Large intestine (tissue), 12 donors: ENCODE data around the gene SFXN3. TPM values are rescaled to one million over a fixed set of nuclear protein-coding genes. Genes with fewer than 3 reads are reported as not detected.

Experiments used
- DNase-seq, 2 donors: peaks; one replicate each; pipeline versions ENCODE4 v3.0.0 to v3.0.0-alpha.2; 2013
- H3K27ac ChIP-seq: one replicate; pipeline ENCODE4 v1.5.1; 2013; ENCODE audit warnings: low read length
- H3K27me3 ChIP-seq: 2 replicates; pipeline ENCODE4 v1.6.1; 2013; ENCODE audit warnings: low read length; ENCODE audit not compliant: control insufficient read depth, insufficient read depth
- H3K36me3 ChIP-seq: 2 replicates; pipeline ENCODE4 v1.6.1; 2013; ENCODE audit warnings: low read length; ENCODE audit not compliant: control insufficient read depth, insufficient read depth
- H3K4me1 ChIP-seq: one replicate; pipeline ENCODE4 v1.6.1; 2013; ENCODE audit warnings: low read length; ENCODE audit not compliant: control insufficient read depth, insufficient read depth
- H3K4me3 ChIP-seq: one replicate; pipeline ENCODE4 v1.5.1; 2013; ENCODE audit warnings: low read length
- H3K9me3 ChIP-seq: one replicate; pipeline ENCODE4 v1.6.1; 2013; ENCODE audit warnings: mild to moderate bottlenecking, low read depth, low read length, moderate library complexity; ENCODE audit not compliant: control insufficient read depth
- WGBS: methylation state at CpG from one replicate; pipeline ENCODE4 v1.1.5; 2013; ENCODE audit warnings: low lambda C conversion rate; ENCODE audit not compliant: insufficient coverage; 5-methylcytosine and 5-hydroxymethylcytosine counted together
- long read RNA-seq, 11 donors: transcript quantifications; one replicate each; lab custom pipeline, GENCODE V29; 2026
- polyA plus RNA-seq: library from polyadenylated mRNA; unstranded; fragments of 120-200 nt; gene quantifications from one replicate; pipeline ENCODE4 v1.2.1, GENCODE V29; 2013

The SFXN3 gene
- polyA plus RNA-seq: 274 TPM
- long read RNA-seq, donor 1, transcript SFXN3-202 (12 exons, 3,098 nt): major isoform, 6 of 7 reads
- long read RNA-seq, donor 1, partial matches to known transcripts: 0 of 7 reads
- long read RNA-seq, donor 1, other reads (novel, unspliced or antisense): 0 of 7 reads
- long read RNA-seq, donor 2, transcript SFXN3-205 (3 exons, 2,541 nt): major isoform, 8 of 26 reads
- long read RNA-seq, donor 2, transcript SFXN3-202 (12 exons, 3,098 nt): minor isoform, 7 of 26 reads
- long read RNA-seq, donor 2, partial matches to known transcripts: 9 of 26 reads
- long read RNA-seq, donor 2, other reads (novel, unspliced or antisense): 0 of 26 reads
- long read RNA-seq, donor 3: 0 reads
- long read RNA-seq, donor 4, partial matches to known transcripts: 0 of 1 reads
- long read RNA-seq, donor 4, other reads (novel, unspliced or antisense): 0 of 1 reads
- long read RNA-seq, donor 5, transcript SFXN3-202 (12 exons, 3,098 nt): major isoform, 5 of 5 reads
- long read RNA-seq, donor 5, partial matches to known transcripts: 0 of 5 reads
- long read RNA-seq, donor 5, other reads (novel, unspliced or antisense): 0 of 5 reads
- long read RNA-seq, donor 6, transcript SFXN3-205 (3 exons, 2,541 nt): minor isoform, 9 of 277 reads
- long read RNA-seq, donor 6, transcript SFXN3-202 (12 exons, 3,098 nt): major isoform, 11 of 277 reads
- long read RNA-seq, donor 6, partial matches to known transcripts: 256 of 277 reads
- long read RNA-seq, donor 6, other reads (novel, unspliced or antisense): 0 of 277 reads
- long read RNA-seq, donor 7, partial matches to known transcripts: 0 of 2 reads
- long read RNA-seq, donor 7, other reads (novel, unspliced or antisense): 0 of 2 reads
- long read RNA-seq, donor 8, partial matches to known transcripts: 6 of 16 reads
- long read RNA-seq, donor 8, other reads (novel, unspliced or antisense): 0 of 16 reads
- long read RNA-seq, donor 9, partial matches to known transcripts: 132 of 140 reads
- long read RNA-seq, donor 9, other reads (novel, unspliced or antisense): 0 of 140 reads
- long read RNA-seq, donor 10, transcript SFXN3-202 (12 exons, 3,098 nt): major isoform, 5 of 200 reads
- long read RNA-seq, donor 10, partial matches to known transcripts: 192 of 200 reads
- long read RNA-seq, donor 10, other reads (novel, unspliced or antisense): 0 of 200 reads
- long read RNA-seq, donor 11, transcript SFXN3-202 (12 exons, 3,098 nt): major isoform, 7 of 18 reads
- long read RNA-seq, donor 11, partial matches to known transcripts: 8 of 18 reads
- long read RNA-seq, donor 11, other reads (novel, unspliced or antisense): 0 of 18 reads

GRCh38 chr10:101031128-101031795 is at the start of gene SFXN3, which contains the start of gene PDZD7:
SFXN3 (plus strand) TSS chr10:101031234; CDS start chr10:101034695, 3,461 bp downstream.
PDZD7 (minus strand) TSS chr10:101031129; CDS start chr10:101030219, 910 bp downstream.
- Histone ChIP-seq H3K9me3 (no peaks in the 10 kb centered on the region), H3K4me3 (peak within 1 kb of the TSS; percentile 86), H3K36me3 (peaks cover 16% of the 10 kb centered on the region), H3K4me1 (peaks cover 54% of the 10 kb centered on the region), H3K27me3 (peaks cover 3% of the 10 kb centered on the region), H3K27ac (peak within 1 kb of the TSS; percentile 99)
- DNase-seq: peak; percentile 90 to 97
- WGBS: no CpG with 5 or more reads among the region's 38 CpGs

GRCh38 chr10:100982916-100983830 is 47.9 kb upstream of the SFXN3 start:
- peaks cover 23% of the 10 kb centered on the region for H3K4me1 ChIP-seq
- no peak overlapping the region for H3K4me3 ChIP-seq
- no peak overlapping the region for H3K27ac ChIP-seq
- H3K36me3 ChIP-seq: peaks cover 74% of the 10 kb centered on the region
- WGBS: 100% methylated on average over 1 of the region's 24 CpGs
- no peaks in the 10 kb centered on the region for H3K27me3 ChIP-seq
- H3K9me3 ChIP-seq: no peaks in the 10 kb centered on the region
- no peak for DNase-seq

- H3K27me3 ChIP-seq: no peaks in the 10 kb centered on the region
- H3K4me1 ChIP-seq: peaks cover 26% of the 10 kb centered on the region
- no peak overlapping the region for H3K27ac ChIP-seq
- no CpG with 5 or more reads among the region's 13 CpGs for WGBS
- no peak for DNase-seq
- H3K9me3 ChIP-seq: no peaks in the 10 kb centered on the region
- H3K4me3 ChIP-seq: no peak overlapping the region
- peaks cover 68% of the 10 kb centered on the region for H3K36me3 ChIP-seq
These were observed 47.0 kb upstream of the SFXN3 start for GRCh38 chr10:100983868-100984671.

- Histone ChIP-seq H3K4me3 (no peak overlapping the region), H3K9me3 (no peaks in the 10 kb centered on the region), H3K27ac (peak overlapping the region; percentile 9), H3K27me3 (no peaks in the 10 kb centered on the region), H3K4me1 (peaks cover 26% of the 10 kb centered on the region), H3K36me3 (peaks cover 69% of the 10 kb centered on the region)
- no peak for DNase-seq
- no CpG with 5 or more reads among the region's 2 CpGs for WGBS
These were observed 46.3 kb upstream of the SFXN3 start for GRCh38 chr10:100984672-100985177.

- Histone ChIP-seq H3K4me1 (peaks cover 26% of the 10 kb centered on the region), H3K27me3 (no peaks in the 10 kb centered on the region), H3K9me3 (no peaks in the 10 kb centered on the region), H3K36me3 (peaks cover 68% of the 10 kb centered on the region), H3K4me3 (no peak overlapping the region), H3K27ac (peak overlapping the region; percentile 9)
- peak; percentile 31 to 60 for DNase-seq
- WGBS: no CpG with 5 or more reads among the region's 5 CpGs
These were observed 45.7 kb upstream of the SFXN3 start for GRCh38 chr10:100985336-100985735.

GRCh38 chr10:100986623-100986951 is 44.4 kb upstream of the SFXN3 start:
- no peaks in the 10 kb centered on the region for H3K27me3 ChIP-seq

GRCh38 chr10:100986952-100987684 is 43.9 kb upstream of the SFXN3 start, which contains the start of the genes MRPL43 and TWNK:
MRPL43 (minus strand) TSS chr10:100987497; CDS start chr10:100987443, 54 bp downstream.
TWNK (plus strand) TSS chr10:100987543; CDS start chr10:100988211, 668 bp downstream.
- Histone ChIP-seq H3K4me3 (peak within 1 kb of the TSS; percentile 97), H3K4me1 (peaks cover 26% of the 10 kb centered on the region), H3K27me3 (no peaks in the 10 kb centered on the region), H3K36me3 (peaks cover 62% of the 10 kb centered on the region), H3K9me3 (no peaks in the 10 kb centered on the region), H3K27ac (peak within 1 kb of the TSS; percentile 81)
- peak; percentile 70 to 86 for DNase-seq
- no CpG with 5 or more reads among the region's 75 CpGs for whole genome bisulfite sequencing

More at GRCh38 chr10:100986623-100986951, 44.4 kb upstream of the SFXN3 start:
- Histone ChIP-seq H3K4me1 (peaks cover 26% of the 10 kb centered on the region), H3K4me3 (peak overlapping the region; percentile 97), H3K36me3 (peaks cover 66% of the 10 kb centered on the region), H3K9me3 (no peaks in the 10 kb centered on the region), H3K27ac (no peak overlapping the region)
- no peak for DNase-seq
- WGBS: no CpG with 5 or more reads among the region's 17 CpGs

- Histone ChIP-seq H3K36me3 (peaks cover 59% of the 10 kb centered on the region), H3K4me3 (peak overlapping the region; percentile 97), H3K4me1 (peaks cover 26% of the 10 kb centered on the region), H3K27ac (no peak overlapping the region), H3K27me3 (no peaks in the 10 kb centered on the region), H3K9me3 (no peaks in the 10 kb centered on the region)
- DNase-seq: no peak
- WGBS: 0% methylated on average over 8 of the region's 15 CpGs
These were observed 43.4 kb upstream of the SFXN3 start for GRCh38 chr10:100987685-100988049.
